ENCODE data around the gene NRXN3. TPM values are rescaled to one million over a fixed set of nuclear protein-coding genes. Genes with fewer than 3 reads are reported as not detected.

Gene NRXN3
- total and polyA plus RNA-seq, 2 of the 4 experiments (the other 2 are of a cell fraction): 4.8 to 25.1 TPM

DNA sequence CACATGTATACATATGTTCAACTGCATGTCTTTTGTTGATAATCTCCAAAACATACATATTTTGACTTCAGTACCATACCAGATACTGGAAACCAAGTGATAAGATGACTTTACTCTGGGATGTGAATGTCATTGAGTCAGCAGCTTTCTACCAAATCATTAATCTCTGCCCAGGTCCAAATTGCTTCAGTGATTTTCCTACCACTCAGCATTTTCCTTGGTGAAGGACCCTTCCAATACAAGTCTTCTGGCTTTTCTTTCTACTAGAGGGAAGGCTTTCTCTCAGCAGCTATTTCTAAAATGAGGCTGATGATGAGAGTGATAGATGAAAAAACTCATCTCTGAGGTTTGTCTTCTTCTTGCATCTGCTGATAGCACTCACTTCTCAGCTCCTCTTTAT is 1008.5 kb downstream of the NRXN3 start:
- no peak overlapping the region for H3K14ac ChIP-seq (replicated peaks; ENCODE audit: low read depth, low read length)
- no peak overlapping the region for H4K5ac ChIP-seq (ENCODE audit: low read depth, low read length)
- TF ChIP-seq MAFK (IDR thresholded peaks at IDR 0.05; ENCODE audit: low read depth, low read length) (peak; percentile 29; the same call in 1 of the 2 replicates), RFX5 (IDR thresholded peaks at IDR 0.05; ENCODE audit: low read depth, low read length) (no peak)
- intact Hi-C loops (cut with micrococcal nuclease) (no loop called here), dilution Hi-C loops (cut with HindIII; ENCODE audit: low sequenced_read_pairs, unreplicated experiment) (no loop called here), in situ Hi-C loops (cut with MboI; ENCODE audit: low sequenced_read_pairs) (no loop called here)
- no peak overlapping the region for H2AFZ ChIP-seq (replicated peaks; ENCODE audit: low read length, poor library complexity)
- no peak overlapping the region for H4K8ac ChIP-seq (ENCODE audit: low read depth in 2 of 2, low read length in 2 of 2)
- H3K18ac ChIP-seq (ENCODE audit: low read depth, low read length): no peak overlapping the region
- H3K4me1 ChIP-seq (ENCODE audit: control insufficient read depth, insufficient read depth, low read length): no peaks in the 10 kb centered on the region
- no peaks in the 10 kb centered on the region for H4K20me1 ChIP-seq (ENCODE audit: insufficient read depth, low read length)
- no peak overlapping the region for H3K4me2 ChIP-seq (ENCODE audit: low read depth, low read length)
- no peak overlapping the region for H2AK5ac ChIP-seq (ENCODE audit: low read depth, low read length)
- ChIA-PET POLR2A (ENCODE audit: unreplicated experiment) (no interaction called here), CTCF (interaction anchor here (0.6 kb wide), 1 partner anchor 66 kb away, joined by 3 read pairs; no protein-coding TSS in a partner anchor)
- H3K23ac ChIP-seq (ENCODE audit: low read depth, low read length): no peak overlapping the region
- no peak overlapping the region for H3K4me3 ChIP-seq (ENCODE audit: insufficient read depth, low read depth, low read length)
- no peak overlapping the region for H3K56ac ChIP-seq (ENCODE audit: extremely low read depth, insufficient read depth, low read length)
- no peaks in the 10 kb centered on the region for H3K9me1 ChIP-seq (ENCODE audit: insufficient read depth, low read length)
- no peak overlapping the region for H4K91ac ChIP-seq (ENCODE audit: insufficient read depth, low read depth, low read length)
- no peak overlapping the region for H2BK120ac ChIP-seq (ENCODE audit: low read depth, low read length)
- no peaks in the 10 kb centered on the region for H3K9me3 ChIP-seq (ENCODE audit: control insufficient read depth, insufficient read depth, low read length)
- no peak overlapping the region for H3K9ac ChIP-seq (ENCODE audit: low read depth, low read length)
- DNase-seq: no peak
- no peaks in the 10 kb centered on the region for H3K36me3 ChIP-seq (ENCODE audit: control insufficient read depth, insufficient read depth, low read length)
- H3K27ac ChIP-seq (ENCODE audit: insufficient read depth, low read length): no peak overlapping the region
- no peak overlapping the region for H2BK5ac ChIP-seq (ENCODE audit: low read depth, low read length, poor library complexity, severe bottlenecking)
- no peak overlapping the region for H2AK9ac ChIP-seq (replicated peaks; ENCODE audit: low read depth, low read length, poor library complexity)
- H3K27me3 ChIP-seq (ENCODE audit: control insufficient read depth, insufficient read depth, low read length): peaks cover 2% of the 10 kb centered on the region; the same call in 1 of the 2 replicates
- H3K4ac ChIP-seq (ENCODE audit: low read depth, low read length): no peak overlapping the region
- no TSS peak for BruUV-seq (replicated peaks)
- ATAC-seq (ENCODE audit: low read depth): no peak
- H2BK20ac ChIP-seq (ENCODE audit: low read depth, low read length): no peak overlapping the region
- no peaks in the 10 kb centered on the region for H3K79me1 ChIP-seq (ENCODE audit: low read depth in 1 of 2, low read length in 2 of 2)
- no peak overlapping the region for H2BK15ac ChIP-seq (ENCODE audit: low read depth, low read length)

Measured in IMR-90 (cell line).